ENCODE results near the gene GALNT2.

GRCh38 chr1:230076121-230076520, 9.1 kb downstream of the GALNT2 start:
- TF ChIP-seq POLR2A (IDR thresholded peaks at IDR 0.05; ENCODE audit: low read length) (no peak), GATA1 (IDR thresholded peaks at IDR 0.05; ENCODE audit: low read depth, low read length) (no peak)
